ENCODE results near the gene FRMD5.

FRMD5 gene

DNA sequence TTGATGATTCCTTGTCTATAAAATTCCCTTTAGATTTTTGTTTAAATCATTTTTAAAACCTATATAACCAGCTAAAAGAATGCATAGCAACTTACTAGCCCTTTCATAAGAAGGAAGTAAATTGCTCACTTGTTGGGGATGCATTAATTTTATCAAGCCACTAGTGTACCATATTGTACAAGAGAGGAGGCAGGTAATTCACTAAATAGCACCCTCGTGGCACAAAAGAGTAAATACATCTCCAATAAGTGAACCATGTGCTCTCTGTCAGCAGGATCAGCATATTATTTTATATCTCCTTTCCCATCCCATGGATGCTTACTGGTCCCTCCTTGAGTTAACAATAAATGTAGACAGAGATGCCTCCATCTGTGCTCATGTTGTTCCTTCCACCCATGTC, 34.3 kb downstream of the FRMD5 start:
- no peak for DNase-seq (ENCODE audit: low read depth in 3 of 3)

DNA sequence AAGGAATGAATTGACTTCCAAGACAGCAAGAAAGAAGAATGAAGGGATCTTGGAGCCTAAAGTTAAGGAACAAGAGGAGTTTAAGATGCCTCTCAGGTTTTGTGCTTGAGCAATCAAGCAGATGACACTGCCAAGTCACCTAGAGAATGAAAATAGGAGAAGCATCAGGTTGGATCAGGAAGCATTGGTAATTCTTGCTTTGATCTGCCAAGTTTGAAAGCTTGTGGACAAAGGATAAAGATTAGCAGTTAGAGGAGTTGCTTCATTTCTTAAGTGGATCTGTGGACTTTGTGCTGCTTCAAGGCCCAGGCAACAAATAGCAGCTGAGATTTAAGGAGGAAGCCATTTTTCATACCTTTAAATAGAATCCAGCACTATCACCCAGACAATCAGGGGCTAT, 35.6 kb downstream of the FRMD5 start:
- DNase-seq (ENCODE audit: low read depth in 3 of 3) = no peak

DNA sequence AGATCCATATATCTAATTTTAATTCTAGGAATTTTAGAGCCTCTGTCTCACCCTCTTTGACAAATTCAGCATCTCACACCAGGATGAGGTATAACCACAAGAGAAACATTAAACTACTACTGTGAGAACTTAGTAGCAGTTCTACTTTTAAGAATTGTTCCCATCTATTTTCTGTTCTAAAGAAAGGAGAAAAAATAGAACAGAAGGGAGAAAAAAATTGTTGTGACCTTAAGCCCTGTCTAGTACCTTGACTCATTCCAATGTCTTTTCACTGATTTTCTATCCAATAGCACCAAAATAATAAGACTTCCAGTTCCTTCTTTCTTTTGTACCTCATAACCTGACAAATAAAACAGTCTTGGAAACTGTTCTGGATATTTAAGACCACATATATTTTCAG, 37.0 kb downstream of the FRMD5 start:
- no peak for DNase-seq (ENCODE audit: low read depth in 3 of 3)

DNA sequence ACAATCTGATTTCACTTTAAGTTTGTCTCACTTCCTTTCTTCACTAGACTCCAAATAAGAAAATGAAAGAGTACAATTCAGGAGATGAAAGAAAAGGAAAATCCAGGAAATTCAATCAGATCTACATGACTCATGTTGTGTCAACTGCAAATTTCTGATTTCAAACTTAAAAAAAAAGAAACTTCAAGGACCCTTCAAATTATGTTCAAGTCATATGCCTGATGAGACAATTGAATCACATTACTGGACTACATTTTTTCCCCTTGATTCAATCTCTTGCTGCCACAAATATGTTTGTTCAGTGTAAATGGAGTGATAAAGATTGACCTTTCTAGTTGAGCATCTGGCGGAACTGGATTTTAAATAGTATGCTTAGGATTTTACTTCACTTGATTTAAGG, 37.4 kb downstream of the FRMD5 start:
- DNase-seq (ENCODE audit: low read depth in 3 of 3) = no peak

DNA sequence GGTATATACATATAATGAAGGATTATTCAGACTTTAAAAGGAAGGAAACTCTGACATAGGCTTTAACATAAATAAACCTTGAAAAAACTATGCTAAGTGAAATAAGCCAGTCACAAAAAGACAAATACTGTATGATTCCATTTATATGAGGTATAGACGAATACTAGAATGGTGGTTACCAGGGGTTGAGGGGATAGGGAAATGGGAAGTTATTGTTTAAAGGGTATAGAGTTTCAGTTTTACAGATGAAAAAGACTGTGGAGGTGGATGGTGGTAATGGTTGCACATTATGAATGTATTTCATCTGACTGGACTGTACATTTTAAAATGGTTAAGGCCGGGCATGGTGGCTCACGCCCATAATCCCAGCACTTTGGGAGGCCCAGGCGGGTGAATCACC, 41.7 kb downstream of the FRMD5 start:
- no peak for DNase-seq (ENCODE audit: low read depth in 3 of 3)

DNA sequence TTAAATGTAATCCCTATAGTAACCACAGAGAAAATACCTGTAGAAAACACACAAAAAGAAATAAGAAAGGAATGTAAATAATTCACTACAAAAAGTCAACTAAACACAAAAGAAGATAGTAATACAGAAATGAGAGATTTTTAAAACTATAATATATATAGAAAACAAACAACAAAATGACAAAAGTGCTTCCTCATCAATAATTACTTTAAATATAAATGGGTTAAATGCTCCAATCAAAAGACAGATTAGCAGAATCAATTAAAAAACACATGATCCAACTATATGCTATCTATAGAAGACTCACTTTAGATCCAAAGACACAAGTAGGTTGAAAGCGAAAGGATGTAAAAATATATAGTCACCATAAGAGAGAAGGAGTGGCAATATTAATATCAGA, 45.8 kb downstream of the FRMD5 start:
- DNase-seq (ENCODE audit: low read depth in 3 of 3) = no peak

DNA sequence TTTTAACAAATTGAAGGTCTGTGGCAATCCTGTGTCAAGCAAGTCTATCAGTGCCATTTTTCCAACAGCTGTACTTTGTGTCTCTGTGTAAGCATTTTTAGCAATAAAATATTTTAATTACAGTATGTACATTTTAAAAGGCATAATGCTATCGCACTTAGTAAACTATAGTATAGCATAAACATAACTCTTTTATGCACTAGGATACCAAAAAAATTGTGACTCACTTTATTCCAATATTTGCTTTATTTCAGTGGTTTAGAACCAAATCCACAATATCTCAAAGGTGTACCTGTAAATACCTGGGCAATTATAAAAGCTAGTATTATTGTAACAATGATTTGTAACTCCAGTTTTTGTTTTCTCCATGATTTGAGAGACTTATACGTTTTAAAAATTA, 46.5 kb downstream of the FRMD5 start:
- DNase-seq (ENCODE audit: low read depth in 3 of 3) = no peak

DNA sequence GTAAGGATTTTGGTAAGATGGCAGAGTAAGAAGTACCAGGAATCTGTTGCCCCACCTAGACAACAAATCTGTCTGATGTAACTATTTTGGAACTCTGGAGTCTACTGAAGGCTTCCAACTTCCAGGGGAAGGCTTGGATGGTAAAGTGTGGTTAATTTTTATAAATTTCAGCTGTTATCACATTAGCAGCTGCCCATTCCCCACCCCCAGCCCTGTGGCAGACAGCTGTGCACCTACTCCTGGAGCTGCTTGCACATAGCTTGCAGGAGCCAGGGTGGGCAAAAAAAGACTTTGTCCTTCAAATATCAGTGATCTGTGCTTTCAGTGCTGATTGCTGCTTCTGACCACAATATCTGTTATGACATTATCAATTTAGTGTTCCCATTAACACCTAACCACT, 47.4 kb downstream of the FRMD5 start:
- no peak for DNase-seq (ENCODE audit: low read depth in 3 of 3)

DNA sequence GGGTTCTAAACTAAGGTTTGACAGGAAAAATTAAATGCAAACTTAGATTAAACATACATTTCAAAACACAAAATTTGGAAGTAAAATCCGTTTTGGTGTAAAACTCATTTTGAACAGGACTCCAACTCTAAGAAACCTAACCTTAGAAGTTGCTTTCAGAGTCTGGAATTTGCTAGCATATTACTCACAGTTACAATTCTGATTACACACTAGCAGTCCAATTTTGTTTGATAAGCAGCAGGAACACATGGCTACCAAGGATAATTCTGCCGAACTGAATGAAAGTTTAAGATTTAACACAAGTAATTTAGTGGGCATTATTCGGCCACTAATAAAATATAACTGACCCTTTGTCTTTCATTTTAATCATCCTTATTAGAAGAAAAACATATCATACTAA, 49.6 kb downstream of the FRMD5 start:
- DNase-seq (ENCODE audit: low read depth in 3 of 3) = no peak

DNA sequence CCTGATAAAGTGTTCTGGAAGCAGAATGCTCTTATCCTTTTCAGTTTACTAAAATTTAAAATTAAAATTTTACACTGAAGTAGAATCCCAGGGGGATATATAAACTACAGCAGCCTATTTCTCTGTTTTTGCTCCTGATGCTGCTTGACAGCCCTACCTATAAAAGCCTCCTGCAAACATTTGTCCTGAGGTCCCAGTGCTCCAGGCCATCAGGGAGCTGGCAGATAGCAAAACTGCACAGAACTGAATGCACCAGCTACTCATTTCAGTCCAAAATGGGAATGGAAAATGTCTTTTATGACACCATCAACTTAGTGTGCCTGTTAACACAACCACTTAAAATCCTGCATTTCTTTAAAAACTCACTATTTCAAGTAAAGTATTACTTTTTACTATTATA, 50.1 kb downstream of the FRMD5 start:
- no peak for DNase-seq (ENCODE audit: low read depth in 3 of 3)

DNA sequence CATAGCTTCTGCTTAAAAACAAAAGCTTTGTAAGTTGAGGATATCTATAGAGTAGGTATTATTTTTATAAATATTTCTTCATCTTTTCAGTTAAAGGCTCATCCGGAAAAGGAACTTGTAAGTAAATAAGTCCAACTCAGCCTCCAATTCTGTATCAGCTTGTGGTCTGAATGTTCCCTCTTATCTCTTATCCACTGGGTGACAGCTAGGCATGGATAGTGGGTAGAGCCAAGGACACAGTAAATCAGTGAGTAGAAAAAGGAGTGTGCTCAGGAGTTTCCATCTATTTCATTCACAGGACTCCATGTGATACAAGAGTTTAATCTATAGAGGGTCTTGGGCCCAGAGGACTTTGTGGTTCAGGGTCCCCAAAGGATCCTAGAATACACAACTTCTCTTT, 50.9 kb downstream of the FRMD5 start:
- DNase-seq (ENCODE audit: low read depth in 3 of 3) = no peak

DNA sequence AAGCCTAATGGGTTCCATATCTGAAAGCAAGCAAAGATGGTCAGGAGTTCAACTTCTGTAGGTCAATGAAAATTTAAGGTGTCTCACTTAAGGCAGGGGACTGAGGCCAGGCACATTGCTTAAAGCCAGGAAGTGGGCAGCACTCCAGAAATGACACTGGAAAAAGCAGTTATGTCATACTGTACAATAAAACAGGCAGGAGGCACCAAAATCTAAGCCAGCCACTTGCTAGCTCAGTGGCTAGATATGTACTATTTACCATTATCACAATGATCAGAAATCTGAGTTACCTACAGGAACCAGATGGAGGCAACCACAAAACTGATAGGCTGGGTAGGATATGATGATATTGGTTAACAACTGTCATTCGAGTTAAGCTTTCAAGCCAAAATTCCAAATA, 57.3 kb downstream of the FRMD5 start:
- DNase-seq (ENCODE audit: low read depth in 3 of 3) = no peak

DNA sequence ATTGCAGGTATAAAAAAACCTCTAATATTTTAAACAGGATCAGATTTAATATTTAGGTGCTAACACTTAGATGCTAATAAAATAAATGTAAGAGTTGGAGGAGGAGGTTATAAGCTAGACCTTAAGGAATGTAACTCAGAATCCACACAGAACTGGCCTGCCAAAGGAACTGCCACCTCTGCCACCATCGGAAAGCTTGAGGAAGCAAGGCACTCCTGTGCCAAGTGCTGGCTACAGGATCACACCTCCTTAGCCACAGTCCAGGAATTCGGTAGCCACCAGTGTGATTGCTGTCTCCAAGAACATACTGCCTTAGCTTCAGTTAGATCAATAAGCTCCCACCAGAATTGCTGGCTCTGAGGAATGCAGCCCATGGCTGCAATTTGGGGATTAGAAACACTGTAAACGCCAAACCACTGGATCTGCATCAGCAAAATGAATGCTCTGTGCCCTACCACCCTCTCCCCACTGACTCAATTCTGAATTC, 58.0 kb downstream of the FRMD5 start:
- no peak for DNase-seq (ENCODE audit: low read depth in 3 of 3)

DNA sequence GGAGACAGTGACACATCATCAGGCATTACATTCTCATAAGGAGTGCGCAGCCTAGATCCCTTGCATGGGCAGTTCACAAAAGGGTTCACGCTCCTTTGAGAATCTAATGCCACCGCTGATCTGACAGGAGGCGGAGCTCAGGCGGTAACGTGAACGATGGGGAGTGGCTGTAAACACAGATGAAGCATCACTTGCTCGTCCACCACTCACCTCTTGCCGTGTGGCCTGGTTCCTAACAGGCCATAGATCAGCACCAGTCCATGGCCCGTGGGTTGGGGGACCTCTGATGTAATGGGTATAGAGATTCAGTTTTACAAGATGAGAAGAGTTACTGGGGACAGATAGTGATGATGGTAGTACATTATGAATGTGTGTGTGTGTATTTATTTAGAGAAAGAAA, 63.0 kb downstream of the FRMD5 start:
- DNase-seq (ENCODE audit: low read depth in 3 of 3) = no peak

DNA sequence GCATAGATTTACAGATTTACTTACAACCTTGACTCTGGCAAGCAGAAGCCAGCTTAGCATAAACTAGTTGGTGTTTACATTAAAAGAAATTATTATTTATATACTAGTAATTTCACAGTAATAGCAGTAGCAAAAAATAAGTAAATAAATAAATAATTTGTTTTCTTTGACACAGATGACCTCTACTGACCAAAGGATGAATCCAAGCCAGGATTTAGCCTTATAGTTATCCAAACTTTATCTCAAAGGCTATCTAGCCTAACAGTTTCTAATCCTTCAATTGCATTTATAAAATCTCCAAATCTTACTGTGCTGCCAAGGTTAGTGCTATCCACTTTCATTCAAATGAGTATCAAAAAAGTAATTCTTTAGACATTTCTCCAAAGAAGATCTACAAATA, 64.3 kb downstream of the FRMD5 start:
- DNase-seq (ENCODE audit: low read depth in 3 of 3) = no peak

DNA sequence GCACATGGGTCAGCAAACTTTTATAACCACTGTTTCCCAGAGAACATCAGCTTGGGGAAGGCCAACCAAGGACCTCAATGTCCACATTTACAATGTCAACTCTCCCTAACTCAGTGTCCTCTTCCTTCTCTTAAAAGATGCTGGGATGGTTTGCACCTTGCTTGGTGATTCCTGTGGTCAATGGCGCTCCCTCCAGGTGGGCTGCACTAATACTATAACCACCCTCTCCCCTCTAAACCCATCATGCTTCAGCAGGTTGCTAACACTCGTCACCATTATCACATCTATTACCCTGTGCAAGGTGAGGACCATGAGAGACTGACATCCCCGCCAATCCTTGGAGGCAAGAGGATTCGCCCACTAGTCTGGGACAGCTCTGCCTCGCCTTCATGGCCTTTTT, 65.2 kb downstream of the FRMD5 start:
- no peak for DNase-seq (ENCODE audit: low read depth in 3 of 3)

DNA sequence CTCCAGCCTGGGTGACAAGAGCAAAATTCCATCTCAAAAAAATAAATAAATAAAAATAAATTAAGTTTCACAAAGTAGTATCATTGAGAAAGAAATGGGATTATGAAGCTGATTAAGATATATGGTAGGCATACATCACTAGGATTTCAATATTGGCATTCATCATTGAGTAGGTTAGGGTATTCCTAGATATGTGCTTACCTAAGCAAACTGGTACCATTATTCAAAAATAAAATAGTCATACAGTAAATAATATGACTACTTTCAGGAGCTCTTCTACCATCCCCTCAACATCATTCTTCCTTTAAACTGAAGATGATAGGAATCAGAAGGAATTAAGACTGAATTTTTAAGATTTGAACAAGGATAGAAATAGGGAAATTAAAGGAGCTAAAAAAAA, 66.6 kb downstream of the FRMD5 start:
- DNase-seq (ENCODE audit: low read depth in 3 of 3) = no peak

DNA sequence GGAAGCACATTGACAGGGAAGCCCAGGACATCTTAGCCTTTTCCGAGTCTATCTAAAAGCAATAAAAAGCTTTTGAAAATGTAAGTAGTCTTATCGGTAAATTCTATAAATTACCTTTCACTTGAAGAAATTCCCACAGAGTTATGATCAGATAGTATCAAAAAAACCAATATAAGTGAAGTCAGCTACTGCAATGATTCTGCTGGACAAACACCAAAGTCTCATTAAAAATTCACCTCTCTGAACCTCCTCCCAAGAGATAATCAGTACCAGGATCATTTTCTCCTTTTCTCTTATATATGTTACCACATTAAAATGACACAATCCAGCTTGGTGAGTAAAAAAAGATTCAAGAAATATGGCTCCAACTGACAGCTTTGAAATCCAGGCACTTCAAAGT, 69.2 kb downstream of the FRMD5 start:
- DNase-seq (ENCODE audit: low read depth in 3 of 3) = no peak

DNA sequence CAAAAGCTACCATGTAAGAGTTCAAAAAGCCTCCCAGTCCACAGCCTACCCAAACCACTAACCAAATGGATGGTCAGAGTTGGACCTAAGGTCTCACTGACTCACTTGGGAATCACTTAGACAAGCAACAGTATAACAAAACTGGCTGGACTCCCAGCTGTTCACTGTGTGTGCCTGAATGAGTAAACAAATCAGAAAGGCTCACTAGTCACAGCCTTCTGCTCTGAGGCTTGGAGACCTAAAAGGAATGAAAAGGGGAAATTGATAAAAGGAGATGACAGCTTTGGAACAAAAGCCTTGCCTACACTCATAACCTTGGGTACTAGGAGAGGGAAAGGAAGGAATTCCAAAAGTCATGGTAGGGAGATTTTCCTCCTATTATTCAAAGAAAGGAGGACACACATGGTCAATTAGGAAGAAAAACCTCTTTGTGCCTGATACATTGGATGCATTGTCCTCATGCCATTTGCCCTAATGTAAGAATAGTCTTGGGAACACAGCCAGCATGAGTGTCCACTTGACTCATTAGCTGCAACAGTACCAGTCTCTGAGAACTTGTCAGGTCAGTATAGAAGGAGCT, 92.3 kb downstream of the FRMD5 start:
- no peak for DNase-seq (ENCODE audit: low read depth in 3 of 3)

DNA sequence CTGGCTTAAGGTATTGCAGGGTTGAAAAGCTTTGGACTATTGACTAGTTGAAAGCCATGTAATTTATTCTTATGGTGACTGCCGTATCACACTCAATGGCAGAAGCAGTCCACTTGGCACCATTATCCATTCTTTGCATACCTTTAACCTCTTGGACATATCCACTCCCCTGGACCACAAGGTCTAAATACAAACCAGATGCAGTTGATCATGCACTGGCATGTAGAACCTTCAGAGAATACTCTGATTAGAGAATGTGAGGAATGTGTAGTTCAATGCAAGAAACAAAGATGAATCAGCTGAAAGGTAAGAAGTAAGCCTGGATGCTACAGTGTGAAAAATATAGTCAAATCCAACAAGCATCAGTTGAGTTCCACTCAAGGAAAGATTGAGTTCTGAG, 93.1 kb downstream of the FRMD5 start:
- no peak for DNase-seq (ENCODE audit: low read depth in 3 of 3)

DNA sequence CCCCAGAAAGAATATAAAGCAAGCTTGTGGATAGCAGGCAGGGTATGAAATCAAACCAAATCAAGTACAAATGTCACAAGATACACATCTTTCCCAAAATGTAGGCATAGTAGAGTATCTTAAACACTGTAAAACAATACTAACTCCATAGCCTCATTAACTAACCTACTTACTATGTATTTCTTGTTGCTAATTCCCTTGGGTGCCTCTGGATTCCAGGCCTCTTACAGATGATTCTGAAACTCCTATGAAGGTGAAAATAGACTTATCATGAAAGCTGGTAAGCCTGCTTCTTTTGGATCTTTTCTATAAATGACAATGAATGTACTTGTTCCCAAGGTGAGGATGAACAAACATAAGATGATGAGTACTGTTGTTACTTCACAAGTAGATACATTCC, 93.8 kb downstream of the FRMD5 start:
- no peak for DNase-seq (ENCODE audit: low read depth in 3 of 3)

DNA sequence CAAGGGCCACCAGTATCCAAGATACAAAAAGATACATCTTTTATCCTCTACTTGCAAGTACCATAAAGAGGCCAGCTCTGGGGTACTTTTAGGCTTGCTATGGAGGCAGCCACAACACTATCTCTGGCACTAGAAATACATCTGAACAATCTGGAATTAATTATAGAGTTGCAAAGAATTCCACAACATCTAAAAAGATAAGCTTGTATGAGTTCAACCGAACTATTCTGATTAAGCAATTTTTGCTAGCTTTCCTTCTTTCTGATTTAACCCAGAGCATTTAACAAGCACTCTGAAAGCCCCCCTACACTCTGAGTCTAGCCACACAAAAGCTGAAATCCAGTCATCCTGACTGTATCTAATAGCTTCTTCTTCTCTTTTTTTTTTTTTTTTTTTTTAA, 95.4 kb downstream of the FRMD5 start:
- no peak for DNase-seq (ENCODE audit: low read depth in 3 of 3)

DNA sequence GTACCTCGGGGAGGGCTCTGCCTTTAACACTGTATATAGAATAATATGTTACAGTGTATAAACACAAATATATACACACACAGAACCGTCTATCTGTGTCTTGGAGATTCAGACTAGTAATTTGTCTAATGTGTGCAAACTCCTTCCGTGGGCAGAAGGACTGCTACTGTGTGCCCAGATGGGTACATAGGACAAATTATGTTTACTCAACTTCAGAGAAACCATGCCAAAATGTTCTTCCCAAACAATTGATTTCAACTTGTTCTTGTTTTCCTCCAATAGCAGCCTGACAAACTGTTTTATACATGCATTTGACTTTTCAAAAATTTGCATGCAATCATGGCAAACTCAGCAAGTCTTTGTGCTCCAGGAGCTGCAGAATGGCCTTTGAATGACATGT, 97.5 kb downstream of the FRMD5 start:
- no peak for DNase-seq (ENCODE audit: low read depth in 3 of 3)

DNA sequence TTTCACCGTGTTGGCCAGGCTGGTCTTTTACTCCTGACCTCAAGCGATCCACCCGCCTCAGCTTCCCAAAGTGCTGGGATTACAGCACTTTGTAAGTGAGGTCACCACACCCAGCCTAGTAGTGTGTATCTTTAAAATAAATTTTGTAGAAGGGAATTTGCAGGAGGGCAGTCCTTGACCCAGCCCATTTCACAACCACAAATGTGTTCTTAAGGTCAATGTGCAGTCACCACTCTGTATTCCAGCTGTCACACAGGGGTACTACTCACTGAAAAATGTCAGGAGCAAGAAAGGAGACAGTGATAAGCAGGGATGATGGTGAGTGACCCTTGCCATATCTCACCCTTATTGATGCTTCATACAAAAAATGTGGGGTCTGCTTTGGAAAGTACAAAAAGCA, 98.5 kb downstream of the FRMD5 start:
- no peak for DNase-seq (ENCODE audit: low read depth in 3 of 3)

DNA sequence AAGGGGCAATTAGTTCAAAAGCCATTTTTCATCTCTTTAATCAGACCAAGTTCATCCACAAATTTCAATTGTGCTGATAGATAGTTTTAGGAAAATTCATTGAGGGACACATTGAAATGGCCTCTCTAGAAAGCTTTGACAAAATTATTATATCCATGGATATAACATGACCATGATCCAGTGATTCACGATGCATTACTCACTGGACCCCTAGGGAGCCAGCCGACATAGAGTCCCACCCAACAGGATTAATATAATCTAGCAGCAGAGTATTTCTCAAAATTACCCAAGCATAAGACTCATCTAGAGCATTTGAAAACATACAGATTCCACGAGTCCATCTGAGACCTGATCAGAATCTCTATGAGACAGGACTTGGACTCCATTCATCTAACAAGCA, 100.3 kb downstream of the FRMD5 start:
- no peak for DNase-seq (ENCODE audit: low read depth in 3 of 3)

All from stimulated activated CD4-positive, alpha-beta T cell treated with anti-CD3 and anti-CD28 coated beads, TNF-alpha, amount 100 ng/mL, for 24 hours (primary cell).